HepG2 (cell line): ENCODE measurements around the gene ARID5B. TPM values are rescaled to one million over a fixed set of nuclear protein-coding genes. Genes with fewer than 3 reads are reported as not detected.

Experiments used
- ATAC-seq: fragments of 200-7000 bp; cut with Tn5 transposase; 3 replicates; pipeline ENCODE4 v1.9.1; 2020; ENCODE audit warnings: mild to moderate bottlenecking, moderate library complexity
- BruUV-seq: library from RNA; stranded (reverse); fragments of 400-500 nt; replicated peaks from 2 replicates; lab custom pipeline; 2021; lab: Mats Ljungman, UMichigan
- CTCF ChIA-PET: fragments of 300-600 bp; formaldehyde crosslinking; extraction: SDS; loops from one replicate; lab custom pipeline; 2021; ENCODE audit warnings: low total read pairs, inconsistent platforms, low intra/inter-chr PET ratio; lab: Yijun Ruan, JAX
- POLR2A ChIA-PET: fragments of 350-600 bp; sonication (Branson Sonifier 250); formaldehyde crosslinking; loops from one replicate; lab custom pipeline; 2020; ENCODE audit warnings: antibody characterized with exemption, inconsistent platforms; lab: Yijun Ruan, JAX
- DNase-seq: peaks from one replicate; pipeline ENCODE4 v3.0.0-alpha.2; 2015; ENCODE audit warnings: low spot score
- FAIRE-seq: peaks from 3 replicates; lab custom pipeline; 2011; peaks lifted over from hg19 to GRCh38; lab: Jason Lieb, UNC
- H2AFZ ChIP-seq: one replicate; pipeline ENCODE4 v1.6.1; 2011; ENCODE audit warnings: low read length, inconsistent platforms
- H3K27ac ChIP-seq: fragments of 300-600 bp; 3 replicates; pipeline ENCODE4 v1.8.0; 2011; ENCODE audit warnings: mixed run types, mild to moderate bottlenecking, mixed read lengths, low read length, inconsistent platforms; ENCODE audit not compliant: insufficient read depth; ENCODE audit errors: extremely low read length
- H3K27me3 ChIP-seq, 2 experiments: fragments of 200-600 bp in 1 of 2; 2 replicates in 1 of 2; 3 replicates in 1 of 2; pipeline versions ENCODE4 v1.6.0 to v1.8.0; 2011; ENCODE audit warnings: low read length in 2 of 2, mild to moderate bottlenecking in 2 of 2, moderate library complexity in 2 of 2, inconsistent platforms in 1 of 2; ENCODE audit not compliant: insufficient read depth in 2 of 2, control insufficient read depth in 1 of 2
- H3K36me3 ChIP-seq, 2 experiments: fragments of 200-600 bp in 1 of 2; replicated peaks in 1 of 2; 2 replicates in 1 of 2; 3 replicates in 1 of 2; pipeline versions ENCODE4 v1.5.1 to v1.8.0; 2011; ENCODE audit warnings: low read length in 2 of 2, inconsistent platforms in 1 of 2; ENCODE audit not compliant: insufficient read depth in 2 of 2, control insufficient read depth in 1 of 2
- H3K4me1 ChIP-seq: 2 replicates; pipeline ENCODE4 v1.5.1; 2012; ENCODE audit warnings: low read length, inconsistent platforms; ENCODE audit not compliant: insufficient read depth
- H3K4me2 ChIP-seq: 2 replicates; pipeline ENCODE4 v1.6.0; 2011; ENCODE audit warnings: low read depth, low read length, inconsistent platforms
- H3K4me3 ChIP-seq, 3 experiments: fragments of 200-600 bp in 1 of 3; sonication (generic), shearing (Covaris generic) in 1 of 3; replicated peaks in 1 of 3; 2 replicates each; pipeline ENCODE4 v1.5.1; 2011 to 2016; ENCODE audit warnings: low read length in 3 of 3, inconsistent platforms in 2 of 3, low read depth in 2 of 3, mild to moderate bottlenecking in 2 of 3, control low read depth in 1 of 3, mixed read lengths in 1 of 3; ENCODE audit not compliant: insufficient read depth in 1 of 3
- H3K79me2 ChIP-seq: one replicate; pipeline ENCODE4 v1.6.1; 2011; ENCODE audit warnings: low read length, inconsistent platforms; ENCODE audit not compliant: insufficient read depth
- H3K9ac ChIP-seq: 2 replicates; pipeline ENCODE4 v1.6.0; 2011; ENCODE audit warnings: mild to moderate bottlenecking, low read depth, low read length, inconsistent platforms; ENCODE audit not compliant: insufficient read depth
- H3K9me3 ChIP-seq: 2 replicates; pipeline ENCODE4 v1.5.1; 2012; ENCODE audit warnings: mild to moderate bottlenecking, low read length
- H4K20me1 ChIP-seq: 2 replicates; pipeline ENCODE4 v1.6.0; 2011; ENCODE audit warnings: inconsistent platforms, mild to moderate bottlenecking, low read length, moderate library complexity; ENCODE audit not compliant: insufficient read depth
- ATF7 ChIP-seq, 2 experiments: fragments of 450-650 bp in 1 of 2; sonication (generic) in 1 of 2; formaldehyde crosslinking in 1 of 2; IDR thresholded peaks; 2 replicates each; pipeline versions ENCODE4 v1.4.0 to v1.6.1; 2016 to 2020; ENCODE audit warnings: antibody characterized with exemption in 1 of 2, mild to moderate bottlenecking in 1 of 2, missing genetic modification reagents in 1 of 2
- CCAR2 ChIP-seq: fragments of 200-400 bp; formaldehyde crosslinking; optimal IDR thresholded peaks from 2 replicates; pipeline ENCODE3; 2018; ENCODE audit warnings: low read depth, mild to moderate bottlenecking, low read length, moderate library complexity
- CEBPB ChIP-seq: IDR thresholded peaks from 2 replicates; pipeline ENCODE4 v1.6.1; 2011; ENCODE audit warnings: low read depth, low read length, improper control_type of control experiment, borderline replicate concordance
- CREB1 ChIP-seq, 2 experiments: fragments of 450-650 bp in 1 of 2; IDR thresholded peaks; 2 replicates each; pipeline ENCODE4 v1.6.1; 2016 to 2017; ENCODE audit warnings: control low read depth in 1 of 2, mild to moderate bottlenecking in 1 of 2, missing compliant biosample characterization in 1 of 2, missing genetic modification characterization in 1 of 2
- CREM ChIP-seq, 2 experiments: sonication (generic) in 1 of 2; formaldehyde crosslinking in 1 of 2; IDR thresholded peaks; 2 replicates each; pipeline versions ENCODE4 v1.4.0 to v1.6.1; 2016 to 2020; ENCODE audit warnings: antibody characterized with exemption in 1 of 2, mild to moderate bottlenecking in 1 of 2, missing genetic modification reagents in 1 of 2
- FOSL2 ChIP-seq: sonication (generic); formaldehyde crosslinking; IDR thresholded peaks from 2 replicates; pipeline ENCODE4 v1.4.0; 2020; ENCODE audit warnings: missing genetic modification reagents
- FOXP4 ChIP-seq: sonication (generic); formaldehyde crosslinking; IDR thresholded peaks from 2 replicates; pipeline ENCODE4 v1.4.0; 2020; ENCODE audit warnings: missing genetic modification reagents
- GABPA ChIP-seq, 2 experiments: IDR thresholded peaks; 2 replicates each; pipeline ENCODE4 v1.6.1; 2011 to 2016; ENCODE audit warnings: low read depth in 2 of 2, low read length in 1 of 2, missing biosample characterization in 1 of 2, missing genetic modification characterization in 1 of 2
- GABPB1 ChIP-seq: IDR thresholded peaks from 2 replicates; pipeline ENCODE4 v1.6.1; 2016; ENCODE audit warnings: mild to moderate bottlenecking, missing genetic modification reagents, moderate library complexity, missing compliant biosample characterization
- MAFK ChIP-seq, 2 experiments: IDR thresholded peaks in 1 of 2; conservative IDR thresholded peaks in 1 of 2; 2 replicates each; pipeline ENCODE4 v1.6.1; 2011; ENCODE audit warnings: improper control_type of control experiment in 2 of 2, low read length in 2 of 2
- NFE2L1 ChIP-seq: sonication (generic); formaldehyde crosslinking; IDR thresholded peaks from 2 replicates; pipeline ENCODE4 v1.4.0; 2020; ENCODE audit warnings: missing genetic modification reagents, mild to moderate bottlenecking, borderline replicate concordance
- RXRB ChIP-seq: IDR thresholded peaks from 2 replicates; pipeline ENCODE4 v1.6.1; 2016; ENCODE audit warnings: borderline replicate concordance, missing genetic modification reagents, missing compliant biosample characterization
- SOX13 ChIP-seq, 3 experiments: fragments of 450-650 bp in 1 of 3; sonication (generic) in 1 of 3; formaldehyde crosslinking in 1 of 3; IDR thresholded peaks in 2 of 3; conservative IDR thresholded peaks in 1 of 3; 2 replicates each; pipeline versions ENCODE4 v1.5.0 to v1.6.1; 2016 to 2020; ENCODE audit warnings: antibody characterized with exemption in 1 of 3, mild to moderate bottlenecking in 1 of 3, missing compliant biosample characterization in 1 of 3, missing genetic modification reagents in 1 of 3, moderate library complexity in 1 of 3
- SP2 ChIP-seq: sonication (generic); formaldehyde crosslinking; IDR thresholded peaks from 2 replicates; pipeline ENCODE4 v1.5.1; 2020; ENCODE audit warnings: mild to moderate bottlenecking, missing genetic modification reagents
- ZBTB43 ChIP-seq: sonication (generic); formaldehyde crosslinking; conservative IDR thresholded peaks from 2 replicates; pipeline ENCODE4 v1.4.0; 2020; ENCODE audit warnings: missing genetic modification reagents
- ZKSCAN8 ChIP-seq: IDR thresholded peaks from 2 replicates; pipeline ENCODE4 v1.6.1; 2016; ENCODE audit warnings: borderline replicate concordance, missing genetic modification reagents, missing compliant biosample characterization
- ZNF34 ChIP-seq: sonication (generic); formaldehyde crosslinking; IDR thresholded peaks from 2 replicates; pipeline ENCODE4 v1.4.0; 2020; ENCODE audit warnings: mild to moderate bottlenecking, missing genetic modification reagents, borderline replicate concordance
- WGBS: methylation state at CpG from one replicate; pipeline ENCODE4 v1.1.6; 2017; ENCODE audit warnings: low lambda C conversion rate; 5-methylcytosine and 5-hydroxymethylcytosine counted together
- in situ Hi-C: cut with HindIII; loops from 2 replicates; pipeline ENCODE4 v1.10.0; 2017; ENCODE audit warnings: low pct_unique_long_range_greater_than_20kb; ENCODE audit not compliant: extremely low pct_ligation_motif_present
- intact Hi-C: fragments of 100-400 bp; cut with micrococcal nuclease; formaldehyde crosslinking; loops from one replicate; pipeline ENCODE4 v1.10.0; 2022; ENCODE audit not compliant: unreplicated experiment
- polyA plus RNA-seq, 8 experiments: library from polyadenylated mRNA; depleted of rRNA in 3 of 8; stranded (reverse) in 7 of 8; unstranded in 1 of 8; fragments of >200 nt; fragmentation: Illumina TruSeq in 4 of 8; extraction: Trizol in 4 of 8; gene quantifications; 2 replicates each; pipeline versions ENCODE4 v1.2.1 to v1.2.3, GENCODE V29; 2011 to 2016; ENCODE audit warnings: low read depth in 4 of 8, missing spikeins in 1 of 8, mixed read lengths in 1 of 8; ENCODE audit not compliant: insufficient read depth in 1 of 8
- total RNA-seq, 5 experiments: library from RNA; depleted of rRNA; stranded (reverse); fragments of >200 nt; fragmentation: Illumina TruSeq; extraction: Trizol; gene quantifications; 2 replicates each; pipeline ENCODE4 v1.2.3, GENCODE V29; 2016; ENCODE audit warnings: low read depth in 1 of 5

The ARID5B gene
- total and polyA plus RNA-seq, 2 of the 13 experiments (the other 11 are each of a cell fraction or from before 2014, with no cell fraction given) = 6.2 to 21.1 TPM

- no peaks in the 10 kb centered on the region for H3K36me3 ChIP-seq
- TF ChIP-seq CEBPB (peak; percentile 66; the same call in 1 of the 2 replicates), ATF7 (IDR thresholded peaks at IDR 0.05) (peak; percentile 69), ATF7 (CRISPR knock-in tag; IDR thresholded peaks at IDR 0.05) (no peak), ZNF34 (CRISPR knock-in tag) (no peak), CREB1 (IDR thresholded peaks at IDR 0.05) (peak; percentile 70), CREB1 (CRISPR knock-in tag; IDR thresholded peaks at IDR 0.05) (peak; percentile 76), GABPB1 (CRISPR knock-in tag) (peak; percentile 54; the same call in 1 of the 2 replicates), CCAR2 (no peak), FOXP4 (CRISPR knock-in tag) (no peak), ZKSCAN8 (CRISPR knock-in tag) (peak; percentile 64; the same call in 1 of the 2 replicates), SP2 (CRISPR knock-in tag) (no peak), FOSL2 (peak; percentile 68), NFE2L1 (CRISPR knock-in tag) (no peak), GABPA (IDR thresholded peaks at IDR 0.05; ENCODE audit: low read depth, low read length) (no peak), GABPA (CRISPR knock-in tag; IDR thresholded peaks at IDR 0.05; ENCODE audit: low read depth) (peak; percentile 61), SOX13 (IDR thresholded peaks at IDR 0.05) (no peak), SOX13 (CRISPR knock-in tag; conservative IDR thresholded peaks at IDR 0.05 in 1 of 2, IDR thresholded peaks at IDR 0.05 in 1 of 2) (0 out of 4 replicates have a peak, but pooled peaks of 1 of the 2 experiments have one; percentile 11), CREM (IDR thresholded peaks at IDR 0.05) (peak; percentile 56; the same call in 1 of the 2 replicates), CREM (CRISPR knock-in tag; IDR thresholded peaks at IDR 0.05) (no peak), ZBTB43 (0 out of 2 replicates have a peak, but pooled peaks have one; percentile 28), RXRB (CRISPR knock-in tag) (peak; percentile 32; the same call in 1 of the 2 replicates), MAFK (conservative IDR thresholded peaks at IDR 0.05 in 1 of 2, IDR thresholded peaks at IDR 0.05 in 1 of 2; ENCODE audit: low read length in 2 of 2) (peak in 1 of 2 experiments; percentile 35; a peak in 1 of 4 replicates)
These were observed 3.5 kb downstream of the ARID5B start for GRCh38 chr10:61904733-61905725.

More at GRCh38 chr10:61904733-61905725, 3.5 kb downstream of the ARID5B start:
- H3K27me3 ChIP-seq = no peaks in the 10 kb centered on the region; a peak in 1 of 5 replicates
- H3K4me1 ChIP-seq = peaks cover 42% of the 10 kb centered on the region
- no peaks in the 10 kb centered on the region for H3K9me3 ChIP-seq
- in situ Hi-C loops (loop anchor here (5.0 to 10.0 kb wide), 3 partner anchors 142 to 350 kb away; no protein-coding TSS in a partner anchor), intact Hi-C loops (loop anchor here (1.0 to 5.0 kb wide), 2 partner anchors 59 to 362 kb away; partner anchors contain the start of gene RTKN2)
- H3K4me2 ChIP-seq = peak overlapping the region; percentile 90
- FAIRE-seq = peak; percentile 64
- peak; percentile 75 for DNase-seq
- no TSS peak for BruUV-seq
- peak overlapping the region; percentile 94 for H3K27ac ChIP-seq
- ATAC-seq = peak; percentile 48
- peaks cover 4% of the 10 kb centered on the region; the same call in 1 of the 2 replicates for H4K20me1 ChIP-seq
- H3K4me3 ChIP-seq = peak overlapping the region; percentile 93 to 96 (median 94); a peak in 5 of 6 replicates
- ChIA-PET CTCF (no interaction called here), POLR2A (interaction anchor here (1.4 to 1.9 kb wide), 2 partner anchors 59 to 132 kb away, joined by 5 read pairs; no protein-coding TSS in a partner anchor)
- WGBS = 55% methylated on average over 6 of the region's 6 CpGs
- peak overlapping the region; percentile 19 for H3K9ac ChIP-seq
- H3K79me2 ChIP-seq = peaks cover 76% of the 10 kb centered on the region
- no peak overlapping the region for H2AFZ ChIP-seq
